Measurements from ENCODE around the gene ITIH3. TPM values are rescaled to one million over a fixed set of nuclear protein-coding genes. Genes with fewer than 3 reads are reported as not detected.

ITIH3 gene
- total RNA-seq (1 to 10 TPM in 5 of 7 donors, under 1 TPM in 2; 0.23 to 3.1 (median 1.2) TPM), polyA plus RNA-seq (10 to 100 TPM in 1 of 2 donors, 1 to 10 TPM in 1; 3.3 to 14.2 TPM)
- long read RNA-seq, donor 1: 0 reads
- long read RNA-seq, donor 2: 0 reads
- long read RNA-seq, donor 3: 0 reads

DNA sequence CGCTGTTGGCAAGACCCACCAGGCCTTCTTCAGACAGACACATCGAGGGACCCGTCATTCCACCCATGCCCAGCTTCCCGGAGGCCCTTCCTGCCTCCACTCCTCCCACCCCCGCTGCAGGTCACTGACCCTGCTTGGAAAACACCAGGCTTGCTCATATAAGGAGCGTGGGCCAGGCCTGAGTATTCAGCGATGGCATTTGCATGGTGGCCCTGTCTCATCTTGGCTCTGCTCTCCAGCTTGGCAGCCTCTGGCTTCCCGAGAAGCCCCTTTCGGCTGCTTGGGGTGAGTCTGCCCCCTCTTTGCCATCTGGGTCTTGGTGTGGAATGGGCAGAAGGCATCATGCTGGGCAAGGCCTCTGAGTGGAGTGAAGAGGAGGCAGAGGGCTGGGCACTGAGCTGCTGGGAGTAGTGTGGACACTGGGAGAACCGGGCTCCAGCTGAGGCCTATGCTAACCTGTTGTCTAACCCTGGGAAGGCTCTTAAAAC is at the start of gene ITIH3:
Gene ITIH3 (plus strand): TSS at position 185 of the 488 bp plus-strand sequence. CDS start 8 bp downstream, at position 193.
- TF ChIP-seq POLR2A (IDR thresholded peaks at IDR 0.05) (no peak), EP300 (IDR thresholded peaks at IDR 0.05) (no peak)
- TF ChIP-seq, protein P1, sequence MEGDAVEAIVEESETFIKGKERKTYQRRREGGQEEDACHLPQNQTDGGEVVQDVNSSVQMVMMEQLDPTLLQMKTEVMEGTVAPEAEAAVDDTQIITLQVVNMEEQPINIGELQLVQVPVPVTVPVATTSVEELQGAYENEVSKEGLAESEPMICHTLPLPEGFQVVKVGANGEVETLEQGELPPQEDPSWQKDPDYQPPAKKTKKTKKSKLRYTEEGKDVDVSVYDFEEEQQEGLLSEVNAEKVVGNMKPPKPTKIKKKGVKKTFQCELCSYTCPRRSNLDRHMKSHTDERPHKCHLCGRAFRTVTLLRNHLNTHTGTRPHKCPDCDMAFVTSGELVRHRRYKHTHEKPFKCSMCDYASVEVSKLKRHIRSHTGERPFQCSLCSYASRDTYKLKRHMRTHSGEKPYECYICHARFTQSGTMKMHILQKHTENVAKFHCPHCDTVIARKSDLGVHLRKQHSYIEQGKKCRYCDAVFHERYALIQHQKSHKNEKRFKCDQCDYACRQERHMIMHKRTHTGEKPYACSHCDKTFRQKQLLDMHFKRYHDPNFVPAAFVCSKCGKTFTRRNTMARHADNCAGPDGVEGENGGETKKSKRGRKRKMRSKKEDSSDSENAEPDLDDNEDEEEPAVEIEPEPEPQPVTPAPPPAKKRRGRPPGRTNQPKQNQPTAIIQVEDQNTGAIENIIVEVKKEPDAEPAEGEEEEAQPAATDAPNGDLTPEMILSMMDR (IDR thresholded peaks at IDR 0.05): no peak
- no peak for DNase-seq
- WGBS, 3 donors: 59 to 82% (median 72%) methylated on average over 10 of the region's 10 CpGs
- no peaks in the 10 kb centered on the region for H3K27me3 ChIP-seq
- H3K36me3 ChIP-seq: no peaks in the 10 kb centered on the region
- intact Hi-C loops (cut with DNase I): no loop called here
- no peak within 1 kb of the TSS for H3K27ac ChIP-seq
- H3K4me1 ChIP-seq (ENCODE audit: insufficient read depth): no peaks in the 10 kb centered on the region
- H3K4me3 ChIP-seq: no peak within 1 kb of the TSS
- no peaks in the 10 kb centered on the region for H3K9me3 ChIP-seq

DNA sequence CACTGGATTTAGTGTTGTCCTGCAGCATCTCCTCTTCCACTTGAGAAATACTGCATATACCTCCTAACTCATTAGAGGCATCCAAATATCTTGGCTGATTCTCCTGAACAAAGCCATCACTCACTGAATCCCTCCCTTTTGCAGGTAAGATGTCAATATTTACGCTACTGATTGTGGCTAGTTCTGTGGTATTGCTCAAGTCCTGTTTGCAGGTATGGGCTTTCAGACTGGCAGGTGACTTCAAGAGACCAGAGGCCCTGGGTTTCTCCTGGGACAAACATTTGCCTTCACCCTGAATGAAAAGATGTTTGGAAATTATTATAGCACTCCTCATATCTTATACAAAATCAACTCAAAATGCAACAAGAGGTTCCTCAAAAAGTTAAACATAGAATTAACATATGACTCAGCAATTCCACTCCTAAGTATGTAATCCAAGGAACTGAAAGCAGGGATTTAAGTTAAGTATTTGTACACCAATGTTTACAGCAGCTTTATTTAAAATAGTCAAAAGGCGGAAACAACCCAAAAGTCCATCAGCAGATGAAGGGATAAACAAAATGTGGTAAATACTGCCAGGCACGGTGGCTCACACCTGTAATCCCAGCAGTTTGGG is 42.4 kb upstream of the ITIH3 start:
- 93 to 97% (median 97%) methylated on average over 3 of the region's 3 CpGs for WGBS, 3 donors

DNA sequence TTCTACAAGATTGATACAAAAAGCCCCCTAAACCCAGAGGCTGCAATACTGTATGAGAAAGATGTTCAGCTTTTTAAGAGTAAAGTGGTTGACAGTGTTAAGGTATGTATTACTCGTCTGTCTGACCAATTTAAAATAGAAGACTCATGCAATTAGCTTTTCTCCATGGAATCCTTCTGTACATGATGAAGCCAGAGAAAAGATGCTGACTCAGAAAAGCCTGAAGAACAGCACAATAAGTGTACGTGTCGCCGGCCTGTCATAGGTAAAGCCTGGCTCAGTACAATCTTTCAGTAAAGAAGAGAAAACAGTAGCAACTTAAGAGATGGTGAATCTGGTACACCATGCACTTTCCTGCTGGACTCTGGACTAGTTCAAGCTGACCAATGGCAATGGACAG is 40.2 kb upstream of the ITIH3 start:
- Histone ChIP-seq H3K4me1 (ENCODE audit: insufficient read depth) (no peaks in the 10 kb centered on the region), H3K4me3 (no peak overlapping the region), H3K9me3 (no peaks in the 10 kb centered on the region), H3K36me3 (no peaks in the 10 kb centered on the region), H3K27me3 (no peaks in the 10 kb centered on the region), H3K27ac (no peak overlapping the region)
- DNase-seq: no peak
- TF ChIP-seq POLR2A (IDR thresholded peaks at IDR 0.05) (no peak), EP300 (IDR thresholded peaks at IDR 0.05) (no peak)
- TF ChIP-seq, protein P1 (IDR thresholded peaks at IDR 0.05): no peak
- WGBS, 3 donors: 92 to 96% (median 96%) methylated on average over 4 of the region's 4 CpGs
- intact Hi-C loops (cut with DNase I): no loop called here

More for the DNA sequence above, 42.4 kb upstream of the ITIH3 start:
- TF ChIP-seq POLR2A (IDR thresholded peaks at IDR 0.05) (no peak), EP300 (IDR thresholded peaks at IDR 0.05) (no peak)
- TF ChIP-seq, protein P1 (IDR thresholded peaks at IDR 0.05): no peak
- Histone ChIP-seq H3K27ac (no peak overlapping the region), H3K27me3 (no peaks in the 10 kb centered on the region), H3K9me3 (no peaks in the 10 kb centered on the region), H3K36me3 (no peaks in the 10 kb centered on the region), H3K4me1 (ENCODE audit: insufficient read depth) (no peaks in the 10 kb centered on the region), H3K4me3 (no peak overlapping the region)
- DNase-seq: no peak
- intact Hi-C loops (cut with DNase I): no loop called here

GRCh38 chr3:52756141-52756540 is 38.5 kb upstream of the ITIH3 start:
- Histone ChIP-seq H3K4me1 (ENCODE audit: insufficient read depth) (no peaks in the 10 kb centered on the region), H3K9me3 (no peaks in the 10 kb centered on the region), H3K27ac (no peak overlapping the region), H3K4me3 (no peak overlapping the region), H3K27me3 (no peaks in the 10 kb centered on the region), H3K36me3 (no peaks in the 10 kb centered on the region)
- no peak for DNase-seq
- intact Hi-C loops (cut with DNase I): no loop called here
- no peak for TF ChIP-seq EP300 (IDR thresholded peaks at IDR 0.05)
- TF ChIP-seq POLR2A (IDR thresholded peaks at IDR 0.05): no peak
- TF ChIP-seq, protein P1 (IDR thresholded peaks at IDR 0.05): no peak
- WGBS, 3 donors: 96 to 98% (median 98%) methylated on average over 1 of the region's 1 CpG

Measured in ovary (tissue), 10 donors.